ENCODE measurements around the gene EIF2S3.

- TF ChIP-seq SNAI2 (CRISPR knock-in tag; IDR thresholded peaks at IDR 0.05) (no peak), GLIS3 (CRISPR knock-in tag; IDR thresholded peaks at IDR 0.05) (no peak), PATZ1 (CRISPR knock-in tag; IDR thresholded peaks at IDR 0.05; ENCODE audit: borderline replicate concordance) (no peak), TOX (CRISPR knock-in tag; IDR thresholded peaks at IDR 0.05; ENCODE audit: borderline replicate concordance) (no peak), ZFP3 (CRISPR knock-in tag; IDR thresholded peaks at IDR 0.05) (no peak), OSR1 (CRISPR knock-in tag; IDR thresholded peaks at IDR 0.05) (no peak), ZNF565 (CRISPR knock-in tag; conservative IDR thresholded peaks at IDR 0.05; ENCODE audit: low read depth) (no peak), ZNF70 (CRISPR knock-in tag; IDR thresholded peaks at IDR 0.05) (no peak), ISL1 (CRISPR knock-in tag; IDR thresholded peaks at IDR 0.05) (no peak)
- TF ChIP-seq, protein P1, sequence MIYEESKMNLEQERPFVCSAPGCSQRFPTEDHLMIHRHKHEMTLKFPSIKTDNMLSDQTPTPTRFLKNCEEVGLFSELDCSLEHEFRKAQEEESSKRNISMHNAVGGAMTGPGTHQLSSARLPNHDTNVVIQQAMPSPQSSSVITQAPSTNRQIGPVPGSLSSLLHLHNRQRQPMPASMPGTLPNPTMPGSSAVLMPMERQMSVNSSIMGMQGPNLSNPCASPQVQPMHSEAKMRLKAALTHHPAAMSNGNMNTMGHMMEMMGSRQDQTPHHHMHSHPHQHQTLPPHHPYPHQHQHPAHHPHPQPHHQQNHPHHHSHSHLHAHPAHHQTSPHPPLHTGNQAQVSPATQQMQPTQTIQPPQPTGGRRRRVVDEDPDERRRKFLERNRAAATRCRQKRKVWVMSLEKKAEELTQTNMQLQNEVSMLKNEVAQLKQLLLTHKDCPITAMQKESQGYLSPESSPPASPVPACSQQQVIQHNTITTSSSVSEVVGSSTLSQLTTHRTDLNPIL (CRISPR knock-in tag; IDR thresholded peaks at IDR 0.05; ENCODE audit: low read depth), result no peak
Measured at GRCh38 chrX:24037729-24038128, 17.0 kb upstream of the EIF2S3 start.

Data from SK-N-SH treated with all-trans-retinoic acid at 6 μM for 48 hours (cell line).